Panc1 (cell line): ENCODE measurements around the gene CYFIP2. TPM values are rescaled to one million over a fixed set of nuclear protein-coding genes. Genes with fewer than 3 reads are reported as not detected.

ENCODE experiments used
- ATAC-seq: fragments of 200-7000 bp; cut with Tn5 transposase; 2 replicates; pipeline ENCODE4 v1.9.1; 2020; ENCODE audit warnings: mild to moderate bottlenecking, moderate library complexity
- BruUV-seq: library from RNA; stranded (reverse); fragments of 400-500 nt; replicated peaks from 2 replicates; lab custom pipeline; 2021; lab: Mats Ljungman, UMichigan
- CTCF ChIA-PET: fragments of 300-600 bp; sonication (Branson Sonifier 250); formaldehyde crosslinking; loops from one replicate; lab custom pipeline; 2022; ENCODE audit warnings: antibody characterized with exemption; lab: Charles Lee
- POLR2A ChIA-PET: fragments of 300-600 bp; sonication (Branson Sonifier 250); formaldehyde crosslinking; loops from one replicate; lab custom pipeline; 2022; ENCODE audit warnings: antibody characterized with exemption; lab: Charles Lee
- DNase-seq: peaks from one replicate; pipeline ENCODE4 v3.0.0-alpha.2; 2010; ENCODE audit warnings: low read depth, low spot score
- H3K27ac ChIP-seq: 2 replicates; pipeline ENCODE4 v1.5.1; 2011; ENCODE audit warnings: mild to moderate bottlenecking, low read length, inconsistent platforms
- H3K27me3 ChIP-seq: fragments of 200-500 bp; sonication (Bioruptor generic); 2 replicates; pipeline ENCODE4 v1.6.0; 2014; ENCODE audit warnings: low read length, inconsistent platforms; ENCODE audit not compliant: control insufficient read depth, insufficient read depth
- H3K36me3 ChIP-seq: fragments of 200-500 bp; sonication (Bioruptor generic); 2 replicates; pipeline ENCODE4 v1.5.1; 2014; ENCODE audit warnings: inconsistent platforms, mild to moderate bottlenecking, low read length, moderate library complexity; ENCODE audit not compliant: control insufficient read depth, insufficient read depth
- H3K4me1 ChIP-seq: 2 replicates; pipeline ENCODE4 v1.5.1; 2011; ENCODE audit warnings: inconsistent platforms, mild to moderate bottlenecking, low read length, moderate library complexity; ENCODE audit not compliant: control insufficient read depth, insufficient read depth
- H3K4me3 ChIP-seq, 2 experiments: 2 replicates each; pipeline ENCODE4 v1.5.1; 2011 to 2012; ENCODE audit warnings: low read depth in 2 of 2, low read length in 2 of 2, mild to moderate bottlenecking in 2 of 2, inconsistent platforms in 1 of 2, moderate library complexity in 1 of 2
- H3K9me3 ChIP-seq: fragments of 200-500 bp; sonication (Bioruptor generic); 2 replicates; pipeline ENCODE4 v1.5.1; 2014; ENCODE audit warnings: low read depth, mild to moderate bottlenecking, inconsistent platforms, low read length, moderate library complexity; ENCODE audit not compliant: control insufficient read depth, insufficient read depth
- POLR2AphosphoS5 ChIP-seq: IDR thresholded peaks from 2 replicates; pipeline ENCODE4 v1.6.1; 2012; ENCODE audit warnings: mild to moderate bottlenecking, low read depth, low read length, moderate library complexity
- SIN3A ChIP-seq: IDR thresholded peaks from 2 replicates; pipeline ENCODE4 v1.6.1; 2012; ENCODE audit warnings: low read depth, mild to moderate bottlenecking, low read length, moderate library complexity, borderline replicate concordance; ENCODE audit not compliant: insufficient read depth
- TCF7L2 ChIP-seq: IDR thresholded peaks from 2 replicates; pipeline ENCODE4 v1.6.1; 2011; ENCODE audit warnings: mild to moderate bottlenecking, low read depth, low read length, inconsistent platforms
- in situ Hi-C: cut with HindIII; loops from 2 replicates; pipeline ENCODE4 v1.10.0; 2016; ENCODE audit warnings: low sequenced_read_pairs, low pct_unique_long_range_greater_than_20kb
- intact Hi-C: fragments of 100-400 bp; cut with micrococcal nuclease; formaldehyde crosslinking; loops from one replicate; pipeline ENCODE4 v1.10.0; 2022; ENCODE audit not compliant: unreplicated experiment
- total RNA-seq: library from RNA; stranded (reverse); gene quantifications from one replicate; pipeline ENCODE4 v1.2.1, GENCODE V29; 2021; ENCODE audit not compliant: unreplicated experiment
- TF ChIP-seq, protein P1 (sequence below): fragments of 450-650 bp; IDR thresholded peaks from 2 replicates; pipeline ENCODE4 v1.5.1; 2017; ENCODE audit warnings: mild to moderate bottlenecking
- TF ChIP-seq, protein P2 (sequence below), 2 experiments: IDR thresholded peaks; 2 replicates each; pipeline ENCODE4 v1.6.1; 2011 to 2012; ENCODE audit warnings: low read depth in 2 of 2, control low read depth in 1 of 2, low read length in 1 of 2, mild to moderate bottlenecking in 1 of 2, moderate library complexity in 1 of 2; ENCODE audit not compliant: insufficient read depth in 1 of 2

Gene CYFIP2
- total RNA-seq, 1 experiment from 2014 or later, result 0.80 TPM

DNA sequence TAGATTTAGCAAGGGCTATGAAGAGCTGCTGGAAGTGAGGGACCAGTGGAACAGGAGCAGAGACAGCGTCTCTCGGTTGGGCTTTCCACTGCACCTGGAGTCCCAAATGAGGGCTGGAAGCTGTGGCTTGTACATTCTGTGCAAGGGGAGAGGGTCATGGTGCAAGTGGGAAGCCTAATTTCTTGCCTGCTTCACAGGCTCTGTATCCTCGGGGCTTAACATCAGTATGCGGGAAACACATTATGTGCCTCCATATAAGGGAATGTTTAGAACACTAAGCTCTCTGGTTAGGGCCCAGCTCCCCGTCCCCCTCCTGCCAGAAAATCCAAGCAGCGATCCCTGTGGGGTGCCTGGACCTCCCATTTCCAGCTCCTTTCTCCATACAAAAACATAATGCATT lies 105.0 kb downstream of the CYFIP2 start:
- no peak overlapping the region for H3K4me3 ChIP-seq
- DNase-seq (no peak), ATAC-seq (no peak)
- H3K4me1 ChIP-seq, result no peaks in the 10 kb centered on the region
- ChIA-PET POLR2A (interaction anchor here (0.6 kb wide), 1 partner anchor 221 kb away, joined by 3 read pairs; no protein-coding TSS in a partner anchor), CTCF (interaction anchor here (0.7 kb wide), 1 partner anchor 225 kb away, joined by 5 read pairs; no protein-coding TSS in a partner anchor)
- BruUV-seq, result no TSS peak
- peaks cover 2% of the 10 kb centered on the region; the same call in 1 of the 2 replicates for H3K27me3 ChIP-seq
- intact Hi-C loops (no loop called here), in situ Hi-C loops (no loop called here)
- H3K27ac ChIP-seq, result no peak overlapping the region
- H3K9me3 ChIP-seq, result no peaks in the 10 kb centered on the region
- H3K36me3 ChIP-seq, result no peaks in the 10 kb centered on the region
- no peak for TF ChIP-seq POLR2AphosphoS5

DNA sequence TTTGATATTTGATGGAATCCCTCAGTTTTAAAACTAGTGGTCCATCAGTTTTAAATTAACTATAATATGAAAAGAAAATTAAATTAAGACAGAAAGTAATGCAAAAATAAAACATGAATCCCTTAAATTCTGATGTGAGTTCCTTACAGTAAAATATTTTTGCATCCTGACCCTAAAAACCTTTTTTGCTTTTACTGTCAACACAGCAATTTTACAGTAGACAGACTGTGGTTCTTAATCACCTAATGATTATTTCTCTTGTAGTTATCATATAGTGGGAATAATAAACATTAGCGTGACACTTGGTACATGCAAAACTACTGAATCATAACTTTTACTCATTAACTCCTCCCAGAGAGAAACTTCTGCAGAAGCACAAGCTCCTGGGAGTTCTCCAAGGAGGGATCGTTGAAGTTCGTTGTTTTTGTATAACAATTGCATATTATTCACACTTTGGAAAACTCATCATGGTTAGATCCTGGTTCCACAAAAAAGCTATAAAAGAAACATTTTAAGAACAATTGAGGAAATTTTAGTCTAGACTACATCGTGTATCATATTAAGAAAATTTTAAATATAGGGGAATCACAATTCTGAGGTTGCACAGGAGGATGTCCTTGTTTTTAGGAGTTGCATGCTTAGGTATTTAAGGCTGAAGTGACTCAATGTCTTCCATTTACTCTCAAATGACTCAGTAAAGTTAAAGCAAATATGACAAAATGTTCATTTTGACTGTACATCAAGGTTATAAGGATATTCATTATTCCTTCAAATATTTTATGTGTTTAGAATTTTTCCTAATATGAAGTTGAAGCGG lies 105.9 kb downstream of the CYFIP2 start:
- ChIA-PET POLR2A (interaction anchor here (0.5 kb wide), 1 partner anchor 1829 kb away, joined by 3 read pairs; no protein-coding TSS in a partner anchor), CTCF (interaction anchor here (0.7 kb wide), 1 partner anchor 224 kb away, joined by 5 read pairs; no protein-coding TSS in a partner anchor)
- Histone ChIP-seq H3K36me3 (no peaks in the 10 kb centered on the region), H3K27me3 (no peaks in the 10 kb centered on the region), H3K4me1 (no peaks in the 10 kb centered on the region), H3K9me3 (no peaks in the 10 kb centered on the region), H3K27ac (no peak overlapping the region), H3K4me3 (no peak overlapping the region)
- no TSS peak for BruUV-seq
- in situ Hi-C loops (no loop called here), intact Hi-C loops (no loop called here)
- no peak for DNase-seq
- no peak for ATAC-seq
- TF ChIP-seq, protein P1, sequence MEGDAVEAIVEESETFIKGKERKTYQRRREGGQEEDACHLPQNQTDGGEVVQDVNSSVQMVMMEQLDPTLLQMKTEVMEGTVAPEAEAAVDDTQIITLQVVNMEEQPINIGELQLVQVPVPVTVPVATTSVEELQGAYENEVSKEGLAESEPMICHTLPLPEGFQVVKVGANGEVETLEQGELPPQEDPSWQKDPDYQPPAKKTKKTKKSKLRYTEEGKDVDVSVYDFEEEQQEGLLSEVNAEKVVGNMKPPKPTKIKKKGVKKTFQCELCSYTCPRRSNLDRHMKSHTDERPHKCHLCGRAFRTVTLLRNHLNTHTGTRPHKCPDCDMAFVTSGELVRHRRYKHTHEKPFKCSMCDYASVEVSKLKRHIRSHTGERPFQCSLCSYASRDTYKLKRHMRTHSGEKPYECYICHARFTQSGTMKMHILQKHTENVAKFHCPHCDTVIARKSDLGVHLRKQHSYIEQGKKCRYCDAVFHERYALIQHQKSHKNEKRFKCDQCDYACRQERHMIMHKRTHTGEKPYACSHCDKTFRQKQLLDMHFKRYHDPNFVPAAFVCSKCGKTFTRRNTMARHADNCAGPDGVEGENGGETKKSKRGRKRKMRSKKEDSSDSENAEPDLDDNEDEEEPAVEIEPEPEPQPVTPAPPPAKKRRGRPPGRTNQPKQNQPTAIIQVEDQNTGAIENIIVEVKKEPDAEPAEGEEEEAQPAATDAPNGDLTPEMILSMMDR, result no peak
- TF ChIP-seq POLR2AphosphoS5 (no peak), TCF7L2 (no peak), SIN3A (no peak)
- TF ChIP-seq, protein P2, sequence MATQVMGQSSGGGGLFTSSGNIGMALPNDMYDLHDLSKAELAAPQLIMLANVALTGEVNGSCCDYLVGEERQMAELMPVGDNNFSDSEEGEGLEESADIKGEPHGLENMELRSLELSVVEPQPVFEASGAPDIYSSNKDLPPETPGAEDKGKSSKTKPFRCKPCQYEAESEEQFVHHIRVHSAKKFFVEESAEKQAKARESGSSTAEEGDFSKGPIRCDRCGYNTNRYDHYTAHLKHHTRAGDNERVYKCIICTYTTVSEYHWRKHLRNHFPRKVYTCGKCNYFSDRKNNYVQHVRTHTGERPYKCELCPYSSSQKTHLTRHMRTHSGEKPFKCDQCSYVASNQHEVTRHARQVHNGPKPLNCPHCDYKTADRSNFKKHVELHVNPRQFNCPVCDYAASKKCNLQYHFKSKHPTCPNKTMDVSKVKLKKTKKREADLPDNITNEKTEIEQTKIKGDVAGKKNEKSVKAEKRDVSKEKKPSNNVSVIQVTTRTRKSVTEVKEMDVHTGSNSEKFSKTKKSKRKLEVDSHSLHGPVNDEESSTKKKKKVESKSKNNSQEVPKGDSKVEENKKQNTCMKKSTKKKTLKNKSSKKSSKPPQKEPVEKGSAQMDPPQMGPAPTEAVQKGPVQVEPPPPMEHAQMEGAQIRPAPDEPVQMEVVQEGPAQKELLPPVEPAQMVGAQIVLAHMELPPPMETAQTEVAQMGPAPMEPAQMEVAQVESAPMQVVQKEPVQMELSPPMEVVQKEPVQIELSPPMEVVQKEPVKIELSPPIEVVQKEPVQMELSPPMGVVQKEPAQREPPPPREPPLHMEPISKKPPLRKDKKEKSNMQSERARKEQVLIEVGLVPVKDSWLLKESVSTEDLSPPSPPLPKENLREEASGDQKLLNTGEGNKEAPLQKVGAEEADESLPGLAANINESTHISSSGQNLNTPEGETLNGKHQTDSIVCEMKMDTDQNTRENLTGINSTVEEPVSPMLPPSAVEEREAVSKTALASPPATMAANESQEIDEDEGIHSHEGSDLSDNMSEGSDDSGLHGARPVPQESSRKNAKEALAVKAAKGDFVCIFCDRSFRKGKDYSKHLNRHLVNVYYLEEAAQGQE (IDR thresholded peaks at IDR 0.05; ENCODE audit: insufficient read depth in 1 of 2, low read depth in 2 of 2, low read length in 1 of 2), result no peak

DNA sequence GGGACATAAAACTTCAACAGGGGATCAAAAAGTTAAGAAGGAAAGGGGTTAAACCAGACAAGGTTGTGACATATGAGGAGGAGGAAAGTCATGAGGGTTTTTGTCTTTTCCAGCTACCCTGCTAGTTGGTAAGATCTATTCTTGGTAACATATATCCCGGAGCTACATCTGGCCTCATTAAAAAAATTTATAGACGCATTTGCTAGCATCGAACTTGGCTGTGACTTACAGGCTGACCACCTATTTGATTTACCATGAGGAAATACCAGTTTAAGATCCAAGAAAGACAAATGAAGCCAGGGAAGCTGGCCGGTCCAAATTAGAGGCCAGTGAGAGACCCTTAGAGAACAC lies 106.5 kb downstream of the CYFIP2 start:
- TF ChIP-seq, protein P2 (IDR thresholded peaks at IDR 0.05; ENCODE audit: insufficient read depth in 1 of 2, low read depth in 2 of 2, low read length in 1 of 2), result no peak
- TF ChIP-seq, protein P1, result no peak
- TF ChIP-seq POLR2AphosphoS5 (no peak), SIN3A (no peak), TCF7L2 (no peak)
- H3K36me3 ChIP-seq, result no peaks in the 10 kb centered on the region
- no peak for ATAC-seq
- H3K4me3 ChIP-seq, result no peak overlapping the region
- DNase-seq, result no peak
- no peaks in the 10 kb centered on the region for H3K9me3 ChIP-seq
- H3K27ac ChIP-seq, result no peak overlapping the region
- BruUV-seq, result no TSS peak
- intact Hi-C loops (no loop called here), in situ Hi-C loops (no loop called here)
- ChIA-PET POLR2A (interaction anchor here (0.5 kb wide), 1 partner anchor 1828 kb away, joined by 3 read pairs; no protein-coding TSS in a partner anchor), CTCF (no interaction called here)
- no peaks in the 10 kb centered on the region for H3K27me3 ChIP-seq
- no peaks in the 10 kb centered on the region for H3K4me1 ChIP-seq
